Large intestine (tissue), 3 donors: ENCODE measurements around the gene C21orf91. TPM values are rescaled to one million over a fixed set of nuclear protein-coding genes. Genes with fewer than 3 reads are reported as not detected.

Source experiments
- DNase-seq, 2 donors: peaks; one replicate each; pipeline versions ENCODE4 v3.0.0 to v3.0.0-alpha.2; 2013
- H3K27ac ChIP-seq: one replicate; pipeline ENCODE4 v1.5.1; 2013; ENCODE audit warnings: low read length
- H3K27me3 ChIP-seq: 2 replicates; pipeline ENCODE4 v1.6.1; 2013; ENCODE audit warnings: low read length; ENCODE audit not compliant: control insufficient read depth, insufficient read depth
- H3K36me3 ChIP-seq: 2 replicates; pipeline ENCODE4 v1.6.1; 2013; ENCODE audit warnings: low read length; ENCODE audit not compliant: control insufficient read depth, insufficient read depth
- H3K4me1 ChIP-seq: one replicate; pipeline ENCODE4 v1.6.1; 2013; ENCODE audit warnings: low read length; ENCODE audit not compliant: control insufficient read depth, insufficient read depth
- H3K4me3 ChIP-seq: one replicate; pipeline ENCODE4 v1.5.1; 2013; ENCODE audit warnings: low read length
- H3K9me3 ChIP-seq: one replicate; pipeline ENCODE4 v1.6.1; 2013; ENCODE audit warnings: mild to moderate bottlenecking, low read depth, low read length, moderate library complexity; ENCODE audit not compliant: control insufficient read depth
- WGBS: methylation state at CpG from one replicate; pipeline ENCODE4 v1.1.5; 2013; ENCODE audit warnings: low lambda C conversion rate; ENCODE audit not compliant: insufficient coverage; 5-methylcytosine and 5-hydroxymethylcytosine counted together
- polyA plus RNA-seq: library from polyadenylated mRNA; unstranded; fragments of 120-200 nt; gene quantifications from one replicate; pipeline ENCODE4 v1.2.1, GENCODE V29; 2013

Gene C21orf91
- polyA plus RNA-seq, 1 donor: 9.7 TPM

DNA sequence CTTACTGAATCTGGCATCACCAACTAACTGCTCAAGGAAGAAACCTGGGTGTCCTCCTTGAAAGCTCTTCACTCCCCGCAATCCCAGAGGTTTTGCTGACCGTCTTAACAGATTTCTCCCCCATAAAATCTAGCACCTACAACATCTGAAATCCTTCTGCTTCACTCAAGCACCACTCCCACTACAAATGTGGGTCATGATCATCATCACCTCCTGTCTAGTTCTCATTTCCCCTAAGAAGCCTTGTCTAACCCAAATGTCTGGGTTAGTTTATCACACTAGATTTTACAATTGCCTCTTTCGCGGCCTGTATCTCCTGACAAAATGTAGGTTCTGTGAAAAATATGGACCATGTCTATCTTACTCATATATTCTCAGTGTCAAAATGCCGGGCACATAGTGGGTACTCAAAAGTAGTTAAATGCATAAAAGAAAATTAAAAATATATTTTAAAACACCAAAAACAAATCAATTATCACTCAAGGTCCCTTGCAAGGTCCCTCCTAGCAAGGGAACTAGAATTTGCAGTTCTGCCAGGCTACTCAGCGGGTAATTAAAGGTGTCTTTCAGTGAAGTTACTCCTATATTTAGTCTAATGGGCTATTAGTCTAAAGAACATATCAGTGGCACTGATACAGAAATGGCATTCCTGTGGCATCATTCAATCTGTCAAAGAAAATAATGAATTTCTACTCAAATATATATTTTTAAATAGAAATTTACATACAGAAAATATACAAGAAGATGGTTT is 19.6 kb downstream of the C21orf91 start:
- Histone ChIP-seq H3K4me1 (no peaks in the 10 kb centered on the region), H3K9me3 (no peaks in the 10 kb centered on the region), H3K36me3 (peaks cover 7% of the 10 kb centered on the region), H3K4me3 (no peak overlapping the region), H3K27ac (no peak overlapping the region), H3K27me3 (no peaks in the 10 kb centered on the region)
- DNase-seq: no peak
- 100% methylated on average over 1 of the region's 6 CpGs for WGBS

GRCh38 chr21:17798796-17799195 is 20.4 kb downstream of the C21orf91 start:
- no peak for DNase-seq
- Histone ChIP-seq H3K4me1 (no peaks in the 10 kb centered on the region), H3K27me3 (no peaks in the 10 kb centered on the region), H3K4me3 (no peak overlapping the region), H3K36me3 (peaks cover 7% of the 10 kb centered on the region), H3K9me3 (no peaks in the 10 kb centered on the region), H3K27ac (no peak overlapping the region)
- WGBS: 80% methylated on average over 2 of the region's 2 CpGs

GRCh38 chr21:17797967-17798366 is 21.2 kb downstream of the C21orf91 start:
- no peaks in the 10 kb centered on the region for H3K4me1 ChIP-seq
- H3K9me3 ChIP-seq: no peaks in the 10 kb centered on the region
- H3K27me3 ChIP-seq: no peaks in the 10 kb centered on the region
- H3K4me3 ChIP-seq: no peak overlapping the region
- DNase-seq: no peak
- no CpG with 5 or more reads among the region's 2 CpGs for WGBS
- H3K27ac ChIP-seq: no peak overlapping the region
- peaks cover 10% of the 10 kb centered on the region for H3K36me3 ChIP-seq

- H3K27ac ChIP-seq: no peak overlapping the region
- no peak for DNase-seq
- H3K9me3 ChIP-seq: no peaks in the 10 kb centered on the region
- no peak overlapping the region for H3K4me3 ChIP-seq
- no peaks in the 10 kb centered on the region for H3K4me1 ChIP-seq
- peaks cover 10% of the 10 kb centered on the region for H3K36me3 ChIP-seq
- WGBS: no CpG with 5 or more reads among the region's 1 CpG
- H3K27me3 ChIP-seq: no peaks in the 10 kb centered on the region
Observed at GRCh38 chr21:17796503-17796902, 22.7 kb downstream of the C21orf91 start.

DNA sequence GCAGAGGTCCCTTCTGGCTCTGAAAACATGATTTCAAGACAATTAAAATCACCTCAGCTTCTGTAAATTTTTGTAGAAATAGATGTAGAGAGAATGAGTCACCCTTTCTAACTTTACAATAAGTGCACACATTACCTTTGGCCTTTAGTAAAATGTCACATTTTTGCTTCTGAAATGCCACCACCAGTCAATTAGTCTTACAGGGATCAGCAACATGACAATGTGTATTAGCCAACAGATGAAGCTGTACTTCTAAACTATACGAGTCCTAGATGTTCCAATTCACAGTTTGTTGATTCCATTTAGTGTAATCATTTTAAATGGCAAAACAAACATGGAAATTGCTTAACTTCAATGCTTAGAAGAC is 23.1 kb downstream of the C21orf91 start:
- Histone ChIP-seq H3K9me3 (no peaks in the 10 kb centered on the region), H3K27me3 (no peaks in the 10 kb centered on the region), H3K4me1 (no peaks in the 10 kb centered on the region), H3K27ac (no peak overlapping the region), H3K36me3 (peaks cover 10% of the 10 kb centered on the region), H3K4me3 (no peak overlapping the region)
- no peak for DNase-seq
- no CpG with 5 or more reads among the region's 1 CpG for WGBS

- no peaks in the 10 kb centered on the region for H3K9me3 ChIP-seq
- H3K36me3 ChIP-seq: peaks cover 10% of the 10 kb centered on the region
- WGBS: no CpG with 5 or more reads among the region's 6 CpGs
- no peaks in the 10 kb centered on the region for H3K27me3 ChIP-seq
- H3K27ac ChIP-seq: no peak overlapping the region
- no peak overlapping the region for H3K4me3 ChIP-seq
- no peak for DNase-seq
- H3K4me1 ChIP-seq: no peaks in the 10 kb centered on the region
Observed at GRCh38 chr21:17795146-17796036, 23.8 kb downstream of the C21orf91 start.

GRCh38 chr21:17794518-17795145 is 24.5 kb downstream of the C21orf91 start:
- no peaks in the 10 kb centered on the region for H3K9me3 ChIP-seq
- DNase-seq: no peak
- H3K4me1 ChIP-seq: no peaks in the 10 kb centered on the region
- H3K27me3 ChIP-seq: no peaks in the 10 kb centered on the region
- peaks cover 10% of the 10 kb centered on the region for H3K36me3 ChIP-seq
- H3K4me3 ChIP-seq: no peak overlapping the region
- no peak overlapping the region for H3K27ac ChIP-seq
- no CpG with 5 or more reads among the region's 4 CpGs for WGBS

GRCh38 chr21:17793246-17794123 is 25.7 kb downstream of the C21orf91 start:
- Histone ChIP-seq H3K9me3 (no peaks in the 10 kb centered on the region), H3K4me1 (no peaks in the 10 kb centered on the region), H3K27ac (no peak overlapping the region), H3K27me3 (no peaks in the 10 kb centered on the region), H3K36me3 (peaks cover 10% of the 10 kb centered on the region), H3K4me3 (no peak overlapping the region)
- peak in 1 of 2 donors; percentile 26 for DNase-seq
- WGBS: 80% methylated on average over 2 of the region's 9 CpGs

- Histone ChIP-seq H3K27me3 (no peaks in the 10 kb centered on the region), H3K9me3 (no peaks in the 10 kb centered on the region), H3K27ac (no peak overlapping the region), H3K36me3 (peaks cover 13% of the 10 kb centered on the region), H3K4me1 (no peaks in the 10 kb centered on the region), H3K4me3 (no peak overlapping the region)
- 93% methylated on average over 3 of the region's 3 CpGs for WGBS
- DNase-seq: no peak
Observed at GRCh38 chr21:17789656-17790055, 29.5 kb downstream of the C21orf91 start.

DNA sequence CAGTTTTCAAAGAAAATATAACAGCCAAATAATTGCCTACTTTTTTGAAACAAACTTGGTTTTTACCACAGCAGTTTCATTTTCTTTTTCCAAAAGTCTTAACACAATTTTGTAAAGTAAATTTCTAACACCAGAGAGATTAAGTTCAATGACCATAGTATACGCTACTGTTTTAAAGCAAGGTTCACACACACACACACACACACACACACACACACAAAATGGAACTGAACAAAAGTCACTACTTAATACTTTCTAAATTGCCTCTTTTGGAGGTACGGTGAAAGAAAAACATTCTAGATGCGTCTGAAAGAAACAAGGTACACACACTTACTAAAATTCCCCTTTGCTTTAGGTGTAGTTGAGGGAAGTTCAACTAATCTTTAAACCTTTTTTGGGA is 30.1 kb downstream of the C21orf91 start:
- H3K36me3 ChIP-seq: peaks cover 13% of the 10 kb centered on the region
- H3K4me3 ChIP-seq: no peak overlapping the region
- no peak overlapping the region for H3K27ac ChIP-seq
- 100% methylated on average over 1 of the region's 3 CpGs for WGBS
- no peaks in the 10 kb centered on the region for H3K4me1 ChIP-seq
- no peak for DNase-seq
- H3K9me3 ChIP-seq: no peaks in the 10 kb centered on the region
- no peaks in the 10 kb centered on the region for H3K27me3 ChIP-seq
